Measurements from ENCODE around the gene MINDY1.

DNA sequence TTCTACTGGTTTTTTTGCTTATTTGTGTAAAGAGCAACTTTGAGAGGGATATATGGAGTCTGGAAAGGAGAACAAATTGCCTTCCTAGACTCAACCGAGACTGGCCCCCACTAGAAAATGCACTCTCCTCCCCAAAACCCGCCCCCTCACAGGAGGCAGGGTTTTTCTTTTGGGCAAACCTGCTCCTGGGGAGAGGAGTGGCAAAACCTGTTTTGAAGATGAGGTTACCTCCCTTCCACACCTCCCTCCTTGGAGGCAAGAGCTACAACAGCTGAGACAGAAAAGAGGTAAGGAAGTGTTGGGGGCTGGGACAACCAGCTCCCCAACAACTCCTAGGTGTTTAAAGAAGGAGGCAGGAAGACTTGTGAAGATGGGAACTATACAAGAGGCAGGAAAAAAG lies 29.7 kb upstream of the MINDY1 start, which contains the start of gene BNIPL:
- TF ChIP-seq, protein P1, sequence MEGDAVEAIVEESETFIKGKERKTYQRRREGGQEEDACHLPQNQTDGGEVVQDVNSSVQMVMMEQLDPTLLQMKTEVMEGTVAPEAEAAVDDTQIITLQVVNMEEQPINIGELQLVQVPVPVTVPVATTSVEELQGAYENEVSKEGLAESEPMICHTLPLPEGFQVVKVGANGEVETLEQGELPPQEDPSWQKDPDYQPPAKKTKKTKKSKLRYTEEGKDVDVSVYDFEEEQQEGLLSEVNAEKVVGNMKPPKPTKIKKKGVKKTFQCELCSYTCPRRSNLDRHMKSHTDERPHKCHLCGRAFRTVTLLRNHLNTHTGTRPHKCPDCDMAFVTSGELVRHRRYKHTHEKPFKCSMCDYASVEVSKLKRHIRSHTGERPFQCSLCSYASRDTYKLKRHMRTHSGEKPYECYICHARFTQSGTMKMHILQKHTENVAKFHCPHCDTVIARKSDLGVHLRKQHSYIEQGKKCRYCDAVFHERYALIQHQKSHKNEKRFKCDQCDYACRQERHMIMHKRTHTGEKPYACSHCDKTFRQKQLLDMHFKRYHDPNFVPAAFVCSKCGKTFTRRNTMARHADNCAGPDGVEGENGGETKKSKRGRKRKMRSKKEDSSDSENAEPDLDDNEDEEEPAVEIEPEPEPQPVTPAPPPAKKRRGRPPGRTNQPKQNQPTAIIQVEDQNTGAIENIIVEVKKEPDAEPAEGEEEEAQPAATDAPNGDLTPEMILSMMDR (IDR thresholded peaks at IDR 0.05) = no peak
- TF ChIP-seq POLR2A (IDR thresholded peaks at IDR 0.05) = no peak

Measured in body of pancreas (tissue), 4 donors.